CD14-positive monocyte (primary cell): ENCODE measurements around the gene ATP1B2. TPM values are rescaled to one million over a fixed set of nuclear protein-coding genes. Genes with fewer than 3 reads are reported as not detected.

Experiments used
- DNase-seq, 3 donors: peaks; one replicate each; pipeline ENCODE4 v3.0.0-alpha.2; 2011 to 2022
- H2AFZ ChIP-seq: 2 replicates; pipeline ENCODE4 v1.6.0; 2012; ENCODE audit warnings: mild to moderate bottlenecking, low read depth, low read length, inconsistent platforms; ENCODE audit not compliant: insufficient read depth, poor library complexity, severe bottlenecking
- H3K27ac ChIP-seq, 2 donors: 1 replicate in 1 of 2; 2 replicates in 1 of 2; pipeline ENCODE4 v1.5.1; 2012 to 2013; ENCODE audit warnings: low read length in 2 of 2, control low read depth in 1 of 2, inconsistent platforms in 1 of 2, low read depth in 1 of 2, mild to moderate bottlenecking in 1 of 2
- H3K27me3 ChIP-seq, 2 donors: one replicate each; pipeline versions ENCODE4 v1.6.0 to v1.6.1; 2011 to 2013; ENCODE audit warnings: low read length in 2 of 2; ENCODE audit not compliant: control insufficient read depth in 2 of 2, insufficient read depth in 2 of 2
- H3K36me3 ChIP-seq, 2 donors: replicated peaks in 1 of 2; 1 replicate in 1 of 2; 2 replicates in 1 of 2; pipeline versions ENCODE4 v1.5.1 to v1.6.1; 2012 to 2013; ENCODE audit warnings: low read length in 2 of 2, control low read depth in 1 of 2, inconsistent platforms in 1 of 2, mild to moderate bottlenecking in 1 of 2; ENCODE audit not compliant: insufficient read depth in 2 of 2, control insufficient read depth in 1 of 2
- H3K4me1 ChIP-seq, 2 donors: 1 replicate in 1 of 2; 2 replicates in 1 of 2; pipeline versions ENCODE4 v1.5.1 to v1.6.1; 2012 to 2013; ENCODE audit warnings: low read length in 2 of 2, control low read depth in 1 of 2, inconsistent platforms in 1 of 2, mild to moderate bottlenecking in 1 of 2, moderate library complexity in 1 of 2; ENCODE audit not compliant: insufficient read depth in 2 of 2, control insufficient read depth in 1 of 2
- H3K4me2 ChIP-seq: replicated peaks from 2 replicates; pipeline ENCODE3; 2012; ENCODE audit warnings: low read length, moderate library complexity, mild to moderate bottlenecking; ENCODE audit not compliant: poor library complexity, severe bottlenecking; ENCODE audit errors: extremely low read depth
- H3K4me3 ChIP-seq, 3 experiments: fragments of 200-600 bp in 1 of 3; sonication (generic) in 1 of 3; replicated peaks in 1 of 3; 1 replicate in 2 of 3; 2 replicates in 1 of 3; pipeline ENCODE4 v1.5.1; 2011 to 2013; ENCODE audit warnings: low read length in 3 of 3, mild to moderate bottlenecking in 3 of 3, control low read depth in 2 of 3, low read depth in 2 of 3, inconsistent platforms in 1 of 3, moderate library complexity in 1 of 3
- H3K79me2 ChIP-seq: 2 replicates; pipeline ENCODE4 v1.6.0; 2012; ENCODE audit warnings: mild to moderate bottlenecking, control low read depth, inconsistent platforms, low read length, moderate library complexity; ENCODE audit not compliant: insufficient read depth
- H3K9ac ChIP-seq: 2 replicates; pipeline ENCODE4 v1.6.0; 2017; ENCODE audit warnings: low read length, mild to moderate bottlenecking; ENCODE audit not compliant: insufficient read depth, poor library complexity, severe bottlenecking
- H3K9me3 ChIP-seq, 2 donors: replicated peaks in 1 of 2; 1 replicate in 1 of 2; 2 replicates in 1 of 2; pipeline versions ENCODE4 v1.5.1 to v1.6.1; 2012 to 2013; ENCODE audit warnings: low read length in 2 of 2, control low read depth in 1 of 2; ENCODE audit not compliant: control insufficient read depth in 1 of 2, insufficient read depth in 1 of 2
- H4K20me1 ChIP-seq: 2 replicates; pipeline ENCODE4 v1.6.0; 2012; ENCODE audit warnings: mild to moderate bottlenecking, low read length, control low read depth, moderate library complexity; ENCODE audit not compliant: insufficient read depth
- H3K27ac Mint-ChIP-seq, 7 donors: one replicate each; pipeline ENCODE4 v1.8.0; 2020; ENCODE audit warnings: mild to moderate bottlenecking in 7 of 7, mixed read lengths in 7 of 7, moderate library complexity in 6 of 7, inconsistent platforms in 2 of 7
- H3K27me3 Mint-ChIP-seq, 3 donors: one replicate each; pipeline ENCODE4 v1.8.0; 2021 to 2022; ENCODE audit warnings: low read depth in 3 of 3, mild to moderate bottlenecking in 3 of 3, mixed read lengths in 3 of 3, moderate library complexity in 3 of 3, inconsistent platforms in 1 of 3
- H3K36me3 Mint-ChIP-seq, 2 donors: one replicate each; pipeline ENCODE4 v1.8.0; 2020; ENCODE audit warnings: mixed read lengths in 2 of 2, inconsistent platforms in 1 of 2, mild to moderate bottlenecking in 1 of 2
- H3K4me1 Mint-ChIP-seq: one replicate; pipeline ENCODE4 v1.8.0; 2020; ENCODE audit warnings: mild to moderate bottlenecking, mixed read lengths
- H3K4me3 Mint-ChIP-seq, 2 donors: one replicate each; pipeline ENCODE4 v1.8.0; 2020; ENCODE audit warnings: mild to moderate bottlenecking in 2 of 2, mixed read lengths in 2 of 2, moderate library complexity in 1 of 2
- H3K9me3 Mint-ChIP-seq, 7 donors: one replicate each; pipeline ENCODE4 v1.8.0; 2020 to 2022; ENCODE audit warnings: mixed read lengths in 7 of 7, mild to moderate bottlenecking in 6 of 7, moderate library complexity in 6 of 7, inconsistent platforms in 2 of 7
- CTCF ChIP-seq: fragments of 200-600 bp; IDR thresholded peaks from one replicate; pipeline ENCODE4 v1.8.0; 2022; ENCODE audit warnings: antibody characterized with exemption, mild to moderate bottlenecking
- WGBS: methylation state at CpG from one replicate; pipeline ENCODE4 v1.1.5; 2013; ENCODE audit warnings: missing lambda C conversion rate; ENCODE audit not compliant: insufficient coverage; 5-methylcytosine and 5-hydroxymethylcytosine counted together
- intact Hi-C, 2 donors: fragments of 100-400 bp; cut with micrococcal nuclease; formaldehyde crosslinking; loops; one replicate each; pipeline versions ENCODE4 v1.15.0 to v1.15.1; 2023
- polyA minus RNA-seq: library from RNA; depleted of rRNA, polyadenylated mRNA; stranded (reverse); fragments of >200 nt; gene quantifications from 2 replicates; pipeline ENCODE4 v1.2.3, GENCODE V29; 2012
- polyA plus RNA-seq, 3 donors: library from polyadenylated mRNA; depleted of rRNA in 1 of 3; unstranded in 2 of 3; stranded (reverse) in 1 of 3; fragments of 300-500 nt in 2 of 3; fragments of >200 nt in 1 of 3; fragmentation: Illumina TruSeq in 2 of 3; gene quantifications; 1 replicate in 2 of 3; 2 replicates in 1 of 3; pipeline ENCODE4 v1.2.3, GENCODE V29; 2012 to 2021
- total RNA-seq, 12 experiments: library from RNA in 1 of 12; stranded (reverse) in 1 of 12; fragments of 120-200 nt in 1 of 12; gene quantifications; one replicate each; pipeline ENCODE4 v1.2.4 and lab custom pipeline; 2013 to 2026; ENCODE audit warnings: mixed read lengths in 6 of 12, inconsistent platforms in 1 of 12

Gene ATP1B2, protein sequence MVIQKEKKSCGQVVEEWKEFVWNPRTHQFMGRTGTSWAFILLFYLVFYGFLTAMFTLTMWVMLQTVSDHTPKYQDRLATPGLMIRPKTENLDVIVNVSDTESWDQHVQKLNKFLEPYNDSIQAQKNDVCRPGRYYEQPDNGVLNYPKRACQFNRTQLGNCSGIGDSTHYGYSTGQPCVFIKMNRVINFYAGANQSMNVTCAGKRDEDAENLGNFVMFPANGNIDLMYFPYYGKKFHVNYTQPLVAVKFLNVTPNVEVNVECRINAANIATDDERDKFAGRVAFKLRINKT
- total RNA-seq (2013) = not detected
- under 1 TPM in 1 of 3 donors, not detected in 2; 0.07 TPM for polyA plus RNA-seq
- not detected in 2 replicates for polyA minus RNA-seq
- total RNA-seq (lab: John Stamatoyannopoulos, UW) = 1.2 to 13.1 (median 5.6) reads per million in 11 experiments

DNA sequence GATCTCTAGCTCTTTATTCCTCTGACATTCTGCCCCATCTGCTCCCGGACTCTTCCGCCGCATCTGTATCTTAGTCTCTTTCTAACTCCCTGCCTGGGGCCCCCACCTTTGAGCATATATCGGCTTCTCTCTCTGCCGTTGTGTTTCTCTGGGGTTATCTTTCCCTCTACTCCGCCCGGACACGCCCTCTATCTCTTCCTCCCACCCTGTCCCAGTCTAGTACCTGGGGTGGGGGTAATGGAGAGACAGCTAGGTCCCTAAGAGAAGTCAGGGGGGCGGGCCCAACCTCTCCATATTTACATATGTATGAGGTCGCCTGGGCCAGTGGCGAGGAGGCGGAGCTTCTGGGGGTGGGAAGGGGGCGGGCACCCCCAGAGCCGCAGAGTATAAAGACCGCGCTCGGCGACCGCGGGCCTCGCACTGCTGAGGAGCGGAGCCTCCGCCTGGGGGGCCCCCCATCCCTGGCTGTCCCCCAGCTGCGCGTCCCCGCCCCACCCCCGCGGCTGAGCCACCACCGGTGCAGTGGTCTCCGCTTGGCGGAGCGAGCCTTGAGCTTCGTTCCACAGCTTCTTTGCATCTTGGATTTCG is at the start of gene ATP1B2:
Gene ATP1B2 (plus strand): TSS at position 418 of the 588 bp plus-strand sequence. CDS start 593 bp downstream, outside the sequence.
- H2AFZ ChIP-seq = peak within 1 kb of the TSS; percentile 78
- TF ChIP-seq CTCF = no peak
- H3K27ac Mint-ChIP-seq = peak within 1 kb of the TSS in 3 of 7 donors; percentile 46 to 72 (median 50)
- no peaks in the 10 kb centered on the region for H3K36me3 ChIP-seq
- H3K4me2 ChIP-seq = peak within 1 kb of the TSS; percentile 94
- under 1% methylated on average over 23 of the region's 34 CpGs for WGBS
- H4K20me1 ChIP-seq = no peaks in the 10 kb centered on the region
- H3K4me3 ChIP-seq = peak within 1 kb of the TSS; percentile 42 to 81 (median 56)
- peaks cover 7 to 17% of the 10 kb centered on the region in 2 donors for H3K36me3 Mint-ChIP-seq
- intact Hi-C loops = no loop called here
- no peak within 1 kb of the TSS for H3K27ac ChIP-seq
- no peaks in the 10 kb centered on the region for H3K79me2 ChIP-seq
- DNase-seq = peak; percentile 61 to 69 (median 65)
- H3K9ac ChIP-seq = peak within 1 kb of the TSS; percentile 36
- H3K9me3 ChIP-seq = no peaks in the 10 kb centered on the region
- H3K27me3 ChIP-seq = peaks cover 35 to 46% of the 10 kb centered on the region in 2 donors
- H3K9me3 Mint-ChIP-seq = peaks cover 0 to 23% (median 4%) of the 10 kb centered on the region in 7 donors
- peak within 1 kb of the TSS; percentile 80 to 94 for H3K4me3 Mint-ChIP-seq
- peaks cover 44 to 66% (median 50%) of the 10 kb centered on the region in 3 donors for H3K27me3 Mint-ChIP-seq
- peaks cover 39% of the 10 kb centered on the region for H3K4me1 Mint-ChIP-seq
- H3K4me1 ChIP-seq = peaks cover 33 to 43% of the 10 kb centered on the region in 2 donors

GRCh38 chr17:7606280-7606679 is 44.4 kb upstream of the ATP1B2 start:
- Mint-ChIP-seq H3K27me3 (no peaks in the 10 kb centered on the region), H3K36me3 (peaks cover 52 to 63% of the 10 kb centered on the region in 2 donors), H3K4me3 (no peak overlapping the region), H3K4me1 (peaks cover 12% of the 10 kb centered on the region), H3K9me3 (no peaks in the 10 kb centered on the region), H3K27ac (no peak overlapping the region)
- H3K27me3 ChIP-seq = no peaks in the 10 kb centered on the region
- DNase-seq = no peak
- no peaks in the 10 kb centered on the region for H3K9me3 ChIP-seq
- TF ChIP-seq CTCF = no peak
- no CpG with 5 or more reads among the region's 4 CpGs for WGBS
- H3K4me3 ChIP-seq = no peak overlapping the region
- H4K20me1 ChIP-seq = peaks cover 39% of the 10 kb centered on the region
- peaks cover 40% of the 10 kb centered on the region for H3K79me2 ChIP-seq
- no peak overlapping the region for H2AFZ ChIP-seq
- no peak overlapping the region for H3K9ac ChIP-seq
- peaks cover 42 to 65% of the 10 kb centered on the region in 2 donors for H3K36me3 ChIP-seq
- intact Hi-C loops = no loop called here
- peak overlapping the region in 1 of 2 donors; percentile 20 for H3K27ac ChIP-seq
- no peaks in the 10 kb centered on the region for H3K4me1 ChIP-seq
- H3K4me2 ChIP-seq = no peak overlapping the region
